Measurements from ENCODE around the gene CRTC3. TPM values are rescaled to one million over a fixed set of nuclear protein-coding genes. Genes with fewer than 3 reads are reported as not detected.

The CRTC3 gene
- total RNA-seq, 8 experiments from 2014 or later, result 8.1 to 33.1 (median 11.8) TPM

DNA sequence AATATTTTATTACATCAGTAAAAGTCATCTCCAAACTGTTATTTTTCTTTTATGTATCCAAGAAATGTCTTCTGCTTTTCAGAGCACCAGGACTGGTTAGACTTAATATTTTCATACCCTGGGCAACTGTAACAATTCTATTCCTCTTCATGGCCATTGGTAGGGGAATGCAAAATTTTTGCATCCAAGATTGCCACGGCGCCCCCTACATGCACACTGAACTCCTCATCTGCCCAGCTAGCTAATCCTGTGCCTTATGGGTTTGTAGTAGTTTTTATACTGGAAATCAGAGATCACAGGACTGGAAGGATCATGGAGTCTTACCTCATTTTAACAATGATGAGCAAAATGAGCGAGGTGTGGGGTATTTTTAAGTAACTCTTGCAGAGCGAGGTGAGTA lies 74.2 kb downstream of the CRTC3 start:
- 88 to 100% (median 91%) methylated on average over 1 to 4 of the region's 4 CpGs; no CpG with 5 or more reads in 2 of the 10 experiments for WGBS, 10 experiments
- in situ Hi-C loops (cut with MboI; ENCODE audit: low pct_unique_long_range_greater_than_20kb in 2 of 9, low sequenced_read_pairs in 9 of 9, unreplicated experiment in 9 of 9), result no loop called here
- peak in 1 of 8 experiments; percentile 16 for ATAC-seq (replicated peaks in 6 of 8)
- H3K4me1 ChIP-seq (replicated peaks in 1 of 2), result no peaks in the 10 kb centered on the region
- H3K27ac ChIP-seq, result no peak overlapping the region
- H3K4me3 ChIP-seq, result no peak overlapping the region

GRCh38 chr15:90606641-90607040 lies 76.9 kb downstream of the CRTC3 start:
- no peak for ATAC-seq (replicated peaks in 6 of 8)
- in situ Hi-C loops (cut with MboI; ENCODE audit: low pct_unique_long_range_greater_than_20kb in 2 of 9, low sequenced_read_pairs in 9 of 9, unreplicated experiment in 9 of 9), result no loop called here
- 78 to 100% (median 93%) methylated on average over 4 to 7 of the region's 7 CpGs; no CpG with 5 or more reads in 1 of the 10 experiments for WGBS, 10 experiments
- no peak overlapping the region for H3K4me3 ChIP-seq
- H3K27ac ChIP-seq, result no peak overlapping the region
- no peaks in the 10 kb centered on the region for H3K4me1 ChIP-seq (replicated peaks in 1 of 2)

GRCh38 chr15:90607361-90607760 lies 77.6 kb downstream of the CRTC3 start:
- in situ Hi-C loops (cut with MboI; ENCODE audit: low pct_unique_long_range_greater_than_20kb in 2 of 9, low sequenced_read_pairs in 9 of 9, unreplicated experiment in 9 of 9), result no loop called here
- H3K27ac ChIP-seq, result no peak overlapping the region
- no peaks in the 10 kb centered on the region for H3K4me1 ChIP-seq (replicated peaks in 1 of 2)
- no peak for ATAC-seq (replicated peaks in 6 of 8)
- 48 to 90% (median 78%) methylated on average over 2 to 8 of the region's 9 CpGs; no CpG with 5 or more reads in 2 of the 10 experiments for WGBS, 10 experiments
- no peak overlapping the region for H3K4me3 ChIP-seq

GRCh38 chr15:90609242-90610180 lies 79.8 kb downstream of the CRTC3 start:
- in situ Hi-C loops (cut with MboI; ENCODE audit: low pct_unique_long_range_greater_than_20kb in 2 of 9, low sequenced_read_pairs in 9 of 9, unreplicated experiment in 9 of 9), result no loop called here
- no peak overlapping the region for H3K4me3 ChIP-seq
- WGBS, 10 experiments, result 0 to 55% (median 40%) methylated on average over 1 to 5 of the region's 5 CpGs
- no peak overlapping the region for H3K27ac ChIP-seq
- peak in 1 of 8 experiments; percentile 68 for ATAC-seq (replicated peaks in 6 of 8)
- H3K4me1 ChIP-seq (replicated peaks in 1 of 2), result no peaks in the 10 kb centered on the region

DNA sequence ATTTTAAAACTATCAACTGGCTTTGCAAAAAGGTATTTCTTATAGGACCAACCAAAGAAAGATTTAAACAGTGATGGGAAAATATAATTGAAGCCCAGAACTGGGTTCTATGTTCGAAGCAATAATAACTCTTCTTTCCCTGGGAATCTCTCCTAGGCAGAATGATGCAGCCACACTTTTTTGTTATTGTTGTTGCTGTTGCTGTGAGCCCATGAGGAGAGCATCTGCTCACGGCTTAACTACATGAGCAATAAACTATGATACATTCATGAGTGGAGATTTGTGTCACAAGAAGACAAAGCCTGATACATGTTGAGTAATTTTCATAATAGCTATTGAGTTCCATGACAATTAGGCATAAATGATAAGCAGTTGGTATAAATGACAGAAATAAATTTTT lies 80.5 kb downstream of the CRTC3 start:
- ATAC-seq (replicated peaks in 6 of 8), result peak in 3 of 8 experiments; percentile 37 to 69 (median 49)
- Histone ChIP-seq H3K27ac (no peak overlapping the region), H3K4me3 (no peak overlapping the region), H3K4me1 (replicated peaks in 1 of 2) (no peaks in the 10 kb centered on the region)
- in situ Hi-C loops (cut with MboI; ENCODE audit: low pct_unique_long_range_greater_than_20kb in 2 of 9, low sequenced_read_pairs in 9 of 9, unreplicated experiment in 9 of 9), result no loop called here
- WGBS, 10 experiments, result 20 to 93% (median 80%) methylated on average over 1 to 2 of the region's 2 CpGs

DNA sequence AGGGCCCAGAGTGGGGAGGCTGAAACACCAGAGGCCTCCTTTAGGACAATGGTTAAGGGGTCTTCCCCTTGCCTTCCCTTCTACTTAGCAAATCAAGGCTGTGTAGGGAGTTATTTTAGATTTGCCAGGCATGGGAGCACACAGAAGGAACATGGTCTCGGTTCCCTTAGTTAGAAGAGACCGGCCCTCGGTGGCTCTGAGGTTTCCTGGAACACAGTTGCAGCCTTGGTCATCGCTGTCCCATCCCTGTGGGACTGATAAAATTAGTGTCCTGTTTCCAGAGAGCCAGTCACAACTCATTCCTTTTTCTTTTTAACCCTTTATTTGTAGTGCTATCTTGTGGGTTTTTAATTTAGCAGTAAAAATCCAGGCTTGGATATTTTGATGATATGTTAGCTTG lies 81.4 kb downstream of the CRTC3 start:
- Histone ChIP-seq H3K4me1 (replicated peaks in 1 of 2) (no peaks in the 10 kb centered on the region), H3K4me3 (no peak overlapping the region), H3K27ac (no peak overlapping the region)
- in situ Hi-C loops (cut with MboI; ENCODE audit: low pct_unique_long_range_greater_than_20kb in 2 of 9, low sequenced_read_pairs in 9 of 9, unreplicated experiment in 9 of 9), result no loop called here
- WGBS, 10 experiments, result 60 to 100% (median 92%) methylated on average over 1 to 4 of the region's 4 CpGs; no CpG with 5 or more reads in 4 of the 10 experiments
- no peak for ATAC-seq (replicated peaks in 6 of 8)

- in situ Hi-C loops (cut with MboI; ENCODE audit: low pct_unique_long_range_greater_than_20kb in 2 of 9, low sequenced_read_pairs in 9 of 9, unreplicated experiment in 9 of 9), result no loop called here
- no peak for ATAC-seq (replicated peaks in 6 of 8)
- Histone ChIP-seq H3K27ac (no peak overlapping the region), H3K4me3 (no peak overlapping the region), H3K4me1 (replicated peaks in 1 of 2) (no peaks in the 10 kb centered on the region)
- WGBS, 10 experiments, result 43 to 98% (median 87%) methylated on average over 3 to 5 of the region's 5 CpGs
Observed at GRCh38 chr15:90617171-90617570, 87.4 kb downstream of the CRTC3 start.

GRCh38 chr15:90617668-90618097 lies 88.0 kb downstream of the CRTC3 start:
- ATAC-seq (replicated peaks in 6 of 8), result no peak
- 25 to 100% (median 89%) methylated on average over 1 to 7 of the region's 7 CpGs; no CpG with 5 or more reads in 2 of the 10 experiments for WGBS, 10 experiments
- in situ Hi-C loops (cut with MboI; ENCODE audit: low pct_unique_long_range_greater_than_20kb in 2 of 9, low sequenced_read_pairs in 9 of 9, unreplicated experiment in 9 of 9), result no loop called here
- no peak overlapping the region for H3K27ac ChIP-seq
- no peak overlapping the region for H3K4me3 ChIP-seq
- H3K4me1 ChIP-seq (replicated peaks in 1 of 2), result no peaks in the 10 kb centered on the region

DNA sequence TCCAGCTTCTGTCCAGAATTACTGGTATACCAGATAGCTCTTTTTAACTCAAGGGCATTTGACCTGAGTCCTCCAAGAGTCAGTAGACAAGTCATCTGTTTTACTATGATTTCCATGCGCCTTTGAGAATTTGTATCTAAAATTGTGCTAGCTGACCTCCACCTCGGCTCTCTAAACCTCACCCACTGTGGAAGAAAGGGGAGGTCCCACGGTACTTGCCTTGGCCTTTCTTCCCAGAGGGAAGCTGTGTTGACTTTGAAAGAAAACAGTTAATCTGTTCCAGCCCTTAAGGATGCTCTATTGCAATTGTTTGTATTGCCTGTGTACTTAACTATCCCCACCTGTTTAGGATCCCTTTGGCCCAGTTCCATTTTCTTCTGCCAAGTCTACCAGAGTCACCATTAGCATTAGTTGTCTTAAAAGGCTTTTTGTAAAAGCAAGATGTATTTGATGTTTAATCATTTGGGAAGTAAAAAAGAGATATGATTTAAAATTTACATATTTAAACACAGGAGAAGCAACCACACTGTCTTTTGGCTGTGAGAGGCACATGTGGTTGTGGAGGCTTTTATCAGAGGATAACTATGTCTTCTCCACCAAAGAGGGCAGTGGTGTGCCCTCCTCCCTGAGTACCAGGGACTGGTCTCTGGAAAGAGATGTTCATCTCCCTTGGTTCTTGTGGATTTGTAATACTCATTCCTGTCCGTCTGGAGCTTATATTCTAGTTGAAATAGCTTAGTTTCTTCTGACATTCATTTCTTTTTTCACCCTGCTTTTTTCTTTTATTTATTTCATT lies 88.8 kb downstream of the CRTC3 start:
- WGBS, 10 experiments, result 61 to 100% (median 94%) methylated on average over 1 to 4 of the region's 4 CpGs
- H3K4me3 ChIP-seq, result no peak overlapping the region

DNA sequence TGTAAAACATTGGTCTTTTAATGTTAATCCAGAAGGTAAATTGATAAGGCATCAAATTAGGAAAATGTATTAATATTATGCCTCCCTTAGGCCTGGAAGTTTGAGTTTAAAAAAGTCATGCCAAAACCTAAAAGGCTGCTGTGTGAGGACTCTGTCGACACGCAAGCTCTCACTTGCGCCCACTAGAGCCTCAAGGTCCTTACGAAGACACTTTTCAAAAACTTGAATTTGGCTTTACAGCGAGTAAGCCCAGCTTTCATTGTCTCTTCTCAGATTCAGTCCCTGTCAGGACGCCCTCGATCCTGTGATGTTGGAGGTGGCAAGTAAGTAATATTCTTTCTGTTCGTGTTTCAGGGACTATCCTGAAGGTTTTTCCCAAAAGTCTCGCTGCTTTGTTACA lies 89.7 kb downstream of the CRTC3 start:
- 75 to 100% (median 96%) methylated on average over 1 to 9 of the region's 9 CpGs for WGBS, 10 experiments
- ATAC-seq (replicated peaks in 6 of 8), result no peak
- in situ Hi-C loops (cut with MboI; ENCODE audit: low pct_unique_long_range_greater_than_20kb in 2 of 9, low sequenced_read_pairs in 9 of 9, unreplicated experiment in 9 of 9), result no loop called here
- no peak overlapping the region for H3K27ac ChIP-seq
- H3K4me3 ChIP-seq, result no peak overlapping the region
- H3K4me1 ChIP-seq (replicated peaks in 1 of 2), result no peaks in the 10 kb centered on the region

More for the DNA sequence above, 88.8 kb downstream of the CRTC3 start:
- peak in 2 of 8 experiments; percentile 52 to 90 for ATAC-seq (replicated peaks in 6 of 8)
- H3K4me1 ChIP-seq (replicated peaks in 1 of 2), result no peaks in the 10 kb centered on the region
- no peak overlapping the region for H3K27ac ChIP-seq
- in situ Hi-C loops (cut with MboI; ENCODE audit: low pct_unique_long_range_greater_than_20kb in 2 of 9, low sequenced_read_pairs in 9 of 9, unreplicated experiment in 9 of 9), result no loop called here

- in situ Hi-C loops (cut with MboI; ENCODE audit: low pct_unique_long_range_greater_than_20kb in 2 of 9, low sequenced_read_pairs in 9 of 9, unreplicated experiment in 9 of 9), result no loop called here
- H3K4me3 ChIP-seq, result no peak overlapping the region
- 60 to 100% (median 94%) methylated on average over 1 to 5 of the region's 5 CpGs; no CpG with 5 or more reads in 2 of the 10 experiments for WGBS, 10 experiments
- no peak overlapping the region for H3K27ac ChIP-seq
- H3K4me1 ChIP-seq (replicated peaks in 1 of 2), result no peaks in the 10 kb centered on the region
- no peak for ATAC-seq (replicated peaks in 6 of 8)
Observed at GRCh38 chr15:90619939-90620338, 90.2 kb downstream of the CRTC3 start.

DNA sequence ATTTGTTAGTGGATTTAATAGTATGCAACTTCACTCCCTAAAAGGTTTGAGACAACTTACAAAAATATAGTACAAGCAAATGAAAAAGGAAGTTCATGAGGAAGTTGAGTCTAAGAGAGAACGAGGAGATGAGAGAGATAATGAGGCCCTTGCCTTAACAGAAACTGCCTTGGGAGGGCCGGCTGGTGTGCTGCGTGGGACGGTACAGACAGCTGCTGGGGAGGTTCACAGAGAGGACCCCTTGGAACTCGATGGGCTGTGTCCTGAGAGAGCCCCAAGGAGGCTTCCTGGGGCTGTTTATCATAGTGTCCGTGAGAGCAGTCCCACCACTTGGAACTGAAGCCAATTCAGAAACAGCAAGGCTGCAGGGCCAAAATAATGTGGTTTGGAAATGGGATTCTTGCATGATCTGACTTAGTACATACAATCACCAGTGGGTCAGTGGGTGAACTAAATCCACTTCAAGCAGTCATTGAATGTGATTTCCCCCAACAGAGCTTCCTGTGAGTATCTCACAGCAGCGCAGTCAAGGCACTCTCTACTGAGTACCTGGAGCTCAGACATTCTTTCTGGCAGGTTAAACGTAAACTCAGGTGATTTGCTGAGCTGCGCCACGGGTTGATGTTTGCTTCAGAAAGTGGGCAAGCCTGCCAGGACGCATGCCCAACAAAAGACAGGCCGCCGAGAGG lies 90.8 kb downstream of the CRTC3 start:
- H3K4me3 ChIP-seq, result no peak overlapping the region

DNA sequence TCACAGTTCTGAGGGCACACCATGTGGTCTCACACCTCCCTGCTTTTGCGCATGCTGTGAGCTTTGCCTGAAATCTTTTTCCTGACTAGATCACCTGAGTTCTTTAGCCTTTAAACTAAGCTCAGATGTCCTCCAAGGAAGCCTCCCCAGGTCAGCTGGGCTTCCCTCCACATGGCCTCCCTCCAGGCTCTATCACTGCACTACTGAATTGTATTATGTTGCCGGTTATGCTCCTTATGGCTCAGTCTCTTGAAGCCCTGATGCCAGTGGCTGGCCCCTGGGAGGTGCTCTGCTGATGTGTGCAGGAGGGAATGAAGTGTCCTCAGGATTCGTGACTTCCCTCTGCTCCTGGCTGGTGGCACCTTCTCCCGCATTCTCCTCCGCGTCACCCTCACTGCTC lies 94.1 kb downstream of the CRTC3 start:
- in situ Hi-C loops (cut with MboI; ENCODE audit: low pct_unique_long_range_greater_than_20kb in 2 of 9, low sequenced_read_pairs in 9 of 9, unreplicated experiment in 9 of 9), result no loop called here
- 20 to 100% (median 95%) methylated on average over 1 to 4 of the region's 6 CpGs; no CpG with 5 or more reads in 3 of the 10 experiments for WGBS, 10 experiments
- H3K27ac ChIP-seq, result no peak overlapping the region
- H3K4me1 ChIP-seq (replicated peaks in 1 of 2), result no peaks in the 10 kb centered on the region
- no peak for ATAC-seq (replicated peaks in 6 of 8)
- no peak overlapping the region for H3K4me3 ChIP-seq

More for the DNA sequence above, 90.8 kb downstream of the CRTC3 start:
- H3K27ac ChIP-seq, result no peak overlapping the region
- ATAC-seq (replicated peaks in 6 of 8), result no peak
- in situ Hi-C loops (cut with MboI; ENCODE audit: low pct_unique_long_range_greater_than_20kb in 2 of 9, low sequenced_read_pairs in 9 of 9, unreplicated experiment in 9 of 9), result no loop called here
- WGBS, 10 experiments, result 64 to 100% (median 89%) methylated on average over 1 to 11 of the region's 13 CpGs
- H3K4me1 ChIP-seq (replicated peaks in 1 of 2), result no peaks in the 10 kb centered on the region

All from motor neuron (in vitro differentiated cells).